ENCODE data around the gene STKLD1.

Gene STKLD1

DNA sequence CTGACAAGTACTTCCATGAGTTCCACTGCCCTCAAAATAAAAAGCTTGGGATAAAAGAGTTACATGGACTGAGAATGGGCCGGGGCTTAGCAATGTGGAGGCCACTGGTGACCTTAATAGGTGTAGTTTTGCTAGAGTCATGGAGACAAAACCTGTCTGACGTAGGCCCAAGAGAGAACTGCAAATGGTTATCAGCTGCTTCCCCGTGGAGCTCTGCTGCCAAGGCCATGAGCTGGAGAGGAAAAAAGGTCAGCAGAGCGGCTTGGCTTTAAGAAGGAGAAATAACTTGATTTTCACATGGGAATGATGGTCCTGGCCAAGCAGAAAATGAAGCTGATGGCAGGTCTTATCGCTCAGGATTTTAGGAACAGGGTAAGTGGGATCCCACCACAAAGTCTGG, 36.5 kb upstream of the STKLD1 start:
- DNase-seq (ENCODE audit: extremely low spot score): no peak
- ChIA-PET POLR2A (interaction anchor here (1.3 to 3.0 kb wide), 5 partner anchors 9 to 173 kb away, joined by 3 to 14 read pairs (median 9); partner anchors contain the start of genes MED22, RPL7A, SURF1 and SURF2), CTCF (no interaction called here)

DNA sequence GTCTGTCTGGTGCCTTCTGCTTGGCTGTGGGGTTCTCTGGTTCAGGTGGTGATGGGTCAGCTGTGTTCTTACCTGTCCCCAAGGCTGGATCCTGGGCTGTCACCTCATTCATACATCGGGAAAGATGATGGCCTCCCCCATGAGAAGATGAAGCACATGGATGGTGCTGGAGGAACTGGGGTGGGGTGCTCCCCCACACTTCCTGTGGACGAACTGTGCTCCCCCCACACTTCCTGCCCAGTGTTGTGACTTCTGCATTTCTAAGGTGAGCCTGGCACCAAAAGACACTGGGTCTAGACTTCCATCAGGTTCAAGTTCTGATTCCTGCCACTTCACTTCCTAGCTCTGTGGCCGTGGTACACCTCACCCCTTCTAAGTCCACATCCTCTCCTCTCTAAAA, 35.9 kb upstream of the STKLD1 start:
- no peak for DNase-seq (ENCODE audit: extremely low spot score)
- CTCF ChIA-PET: no interaction called here
- no peak for TF ChIP-seq BHLHE40 (IDR thresholded peaks at IDR 0.05; ENCODE audit: borderline replicate concordance)
- no peak for TF ChIP-seq NFRKB (IDR thresholded peaks at IDR 0.05)
- TF ChIP-seq LEF1 (IDR thresholded peaks at IDR 0.05; ENCODE audit: borderline replicate concordance): no peak
- TF ChIP-seq TARDBP (IDR thresholded peaks at IDR 0.05): no peak
- no peak for TF ChIP-seq FOXM1 (IDR thresholded peaks at IDR 0.05; ENCODE audit: borderline replicate concordance)
- TF ChIP-seq ARNT (IDR thresholded peaks at IDR 0.05): no peak
- TF ChIP-seq CTBP1 (IDR thresholded peaks at IDR 0.05; ENCODE audit: borderline replicate concordance): no peak
- no peak for TF ChIP-seq SP1 (IDR thresholded peaks at IDR 0.05)
- TF ChIP-seq FOXA1 (IDR thresholded peaks at IDR 0.05): no peak
- no peak for TF ChIP-seq FOXK2 (IDR thresholded peaks at IDR 0.05)
- POLR2A ChIA-PET: interaction anchor here (1.3 to 3.0 kb wide), 5 partner anchors 8 to 173 kb away, joined by 3 to 14 read pairs (median 9); partner anchors contain the start of genes MED22, RPL7A, SURF1 and SURF2

More for the DNA sequence above, 36.5 kb upstream of the STKLD1 start:
- no peak for TF ChIP-seq NFRKB (IDR thresholded peaks at IDR 0.05)
- no peak for TF ChIP-seq ARNT (IDR thresholded peaks at IDR 0.05)
- TF ChIP-seq TARDBP (IDR thresholded peaks at IDR 0.05): no peak
- TF ChIP-seq BHLHE40 (IDR thresholded peaks at IDR 0.05; ENCODE audit: borderline replicate concordance): no peak
- TF ChIP-seq FOXK2 (IDR thresholded peaks at IDR 0.05): no peak
- no peak for TF ChIP-seq ZNF384 (IDR thresholded peaks at IDR 0.05)
- TF ChIP-seq SP1 (IDR thresholded peaks at IDR 0.05): no peak
- no peak for TF ChIP-seq ELF4 (IDR thresholded peaks at IDR 0.05)
- TF ChIP-seq LEF1 (IDR thresholded peaks at IDR 0.05; ENCODE audit: borderline replicate concordance): no peak
- TF ChIP-seq CTBP1 (IDR thresholded peaks at IDR 0.05; ENCODE audit: borderline replicate concordance): no peak
- no peak for TF ChIP-seq L3MBTL2 (conservative IDR thresholded peaks at IDR 0.05)
- TF ChIP-seq, protein P1, sequence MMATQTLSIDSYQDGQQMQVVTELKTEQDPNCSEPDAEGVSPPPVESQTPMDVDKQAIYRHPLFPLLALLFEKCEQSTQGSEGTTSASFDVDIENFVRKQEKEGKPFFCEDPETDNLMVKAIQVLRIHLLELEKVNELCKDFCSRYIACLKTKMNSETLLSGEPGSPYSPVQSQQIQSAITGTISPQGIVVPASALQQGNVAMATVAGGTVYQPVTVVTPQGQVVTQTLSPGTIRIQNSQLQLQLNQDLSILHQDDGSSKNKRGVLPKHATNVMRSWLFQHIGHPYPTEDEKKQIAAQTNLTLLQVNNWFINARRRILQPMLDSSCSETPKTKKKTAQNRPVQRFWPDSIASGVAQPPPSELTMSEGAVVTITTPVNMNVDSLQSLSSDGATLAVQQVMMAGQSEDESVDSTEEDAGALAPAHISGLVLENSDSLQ (IDR thresholded peaks at IDR 0.05): no peak
- no peak for TF ChIP-seq FOXA1 (IDR thresholded peaks at IDR 0.05)
- TF ChIP-seq FOXM1 (IDR thresholded peaks at IDR 0.05; ENCODE audit: borderline replicate concordance): no peak
- TF ChIP-seq HDGF (IDR thresholded peaks at IDR 0.05; ENCODE audit: borderline replicate concordance): no peak
- no peak for TF ChIP-seq SUZ12 (IDR thresholded peaks at IDR 0.05)

DNA sequence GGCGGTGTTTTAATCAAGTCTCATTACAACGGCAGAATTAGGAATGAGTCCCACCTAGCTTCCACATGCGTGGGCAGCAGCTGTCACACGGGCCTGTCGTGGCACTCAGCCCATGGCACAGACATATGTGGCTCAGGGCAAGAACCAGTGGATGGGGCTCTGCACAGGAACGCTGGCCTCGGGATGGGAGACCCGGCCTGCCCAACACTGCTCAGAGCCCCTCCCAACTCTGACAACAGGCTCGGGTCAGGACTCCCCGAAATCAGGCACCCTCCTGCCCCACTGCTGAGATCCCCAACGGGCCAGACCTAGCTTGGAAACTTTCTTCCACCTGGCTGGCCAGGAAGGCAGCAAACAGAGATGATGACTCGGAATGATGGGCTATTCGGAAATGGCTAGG, 35.2 kb upstream of the STKLD1 start:
- TF ChIP-seq TARDBP (IDR thresholded peaks at IDR 0.05) (no peak), ARNT (IDR thresholded peaks at IDR 0.05) (no peak), CTBP1 (IDR thresholded peaks at IDR 0.05; ENCODE audit: borderline replicate concordance) (no peak), LEF1 (IDR thresholded peaks at IDR 0.05; ENCODE audit: borderline replicate concordance) (no peak), FOXM1 (IDR thresholded peaks at IDR 0.05; ENCODE audit: borderline replicate concordance) (no peak), L3MBTL2 (conservative IDR thresholded peaks at IDR 0.05) (no peak), FOXK2 (IDR thresholded peaks at IDR 0.05) (no peak), SP1 (IDR thresholded peaks at IDR 0.05) (no peak), SUZ12 (IDR thresholded peaks at IDR 0.05) (no peak), BHLHE40 (IDR thresholded peaks at IDR 0.05; ENCODE audit: borderline replicate concordance) (no peak), NFRKB (IDR thresholded peaks at IDR 0.05) (no peak), ZNF384 (IDR thresholded peaks at IDR 0.05) (no peak), FOXA1 (IDR thresholded peaks at IDR 0.05) (no peak), HDGF (IDR thresholded peaks at IDR 0.05; ENCODE audit: borderline replicate concordance) (no peak), ELF4 (IDR thresholded peaks at IDR 0.05) (no peak)
- TF ChIP-seq, protein P1 (IDR thresholded peaks at IDR 0.05): no peak
- no peak for DNase-seq (ENCODE audit: extremely low spot score)
- ChIA-PET CTCF (interaction anchor here (0.7 kb wide), 1 partner anchor 1284 kb away, joined by 4 read pairs; no protein-coding TSS in a partner anchor), POLR2A (interaction anchor here (3.0 kb wide), 1 partner anchor 15 kb away, joined by 12 read pairs; the partner anchor contains the start of genes SURF1 and SURF2)

DNA sequence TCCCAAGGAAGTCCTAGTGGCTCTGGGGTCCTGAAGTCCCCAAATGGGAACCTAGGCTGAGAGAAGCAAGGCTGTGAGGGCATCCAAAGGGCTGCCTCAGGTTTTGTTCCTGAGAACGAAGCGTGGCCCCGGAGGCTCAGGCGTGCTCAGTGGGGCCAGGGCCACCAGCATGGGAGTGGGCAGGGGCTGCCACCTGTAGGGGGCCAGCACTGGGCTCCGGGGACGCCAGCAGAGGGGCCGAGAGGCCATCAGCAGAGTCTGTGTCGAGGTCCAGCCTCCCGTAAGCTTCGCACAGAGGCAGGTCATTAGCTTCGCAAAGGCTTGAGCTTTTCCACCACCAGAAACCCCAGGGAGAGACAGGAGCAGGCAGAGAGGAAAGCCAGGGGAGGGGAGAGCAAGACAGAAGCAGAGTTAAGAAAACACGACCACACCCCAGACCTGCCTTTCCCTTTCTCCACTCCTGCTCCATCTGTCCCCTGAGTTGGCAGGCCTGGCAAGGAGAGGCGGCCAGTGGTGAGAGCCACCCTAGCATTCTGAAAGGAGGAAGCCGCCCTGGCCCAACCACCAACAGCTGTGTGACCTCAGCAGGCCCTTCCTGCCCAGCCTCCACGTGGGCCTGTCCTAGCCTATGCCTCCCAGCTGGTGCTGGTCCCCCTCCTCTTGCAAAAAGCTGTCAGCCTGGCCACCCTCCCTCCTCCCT, 34.6 kb upstream of the STKLD1 start:
- ChIA-PET POLR2A (interaction anchor here (1.2 to 3.0 kb wide), 2 partner anchors 9 to 15 kb away, joined by 4 to 12 read pairs; partner anchors contain the start of genes SURF1 and SURF2), CTCF (interaction anchor here (0.6 to 1.0 kb wide), 6 partner anchors 10 to 1283 kb away, joined by 3 to 4 read pairs (median 3); no protein-coding TSS in a partner anchor)
- DNase-seq (ENCODE audit: extremely low spot score): no peak
- TF ChIP-seq BHLHE40 (IDR thresholded peaks at IDR 0.05; ENCODE audit: borderline replicate concordance): no peak

DNA sequence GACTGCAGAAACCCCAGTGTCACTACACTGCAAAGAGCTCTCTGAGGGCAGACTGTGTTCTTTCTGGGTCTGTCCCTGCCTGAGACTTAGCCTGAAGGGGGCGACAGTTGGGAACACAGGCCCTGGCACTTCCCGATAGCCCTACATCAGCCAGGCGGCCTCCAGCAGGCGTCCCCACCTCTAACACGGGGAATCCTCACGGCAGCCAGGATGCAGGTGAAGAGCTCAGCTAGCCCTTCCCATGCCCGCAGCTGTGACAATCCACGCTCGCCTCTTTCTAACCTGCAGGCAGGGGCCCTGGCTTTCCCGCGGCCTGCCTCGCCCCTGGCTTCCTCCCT, 34.1 kb upstream of the STKLD1 start:
- ChIA-PET POLR2A (interaction anchor here (1.1 to 3.0 kb wide), 3 partner anchors 8 to 14 kb away, joined by 4 to 12 read pairs (median 4); partner anchors contain the start of genes SURF1 and SURF2), CTCF (interaction anchor here (0.6 to 1.0 kb wide), 5 partner anchors 9 to 198 kb away, joined by 3 to 4 read pairs (median 3); no protein-coding TSS in a partner anchor)
- TF ChIP-seq SUZ12 (IDR thresholded peaks at IDR 0.05): no peak
- TF ChIP-seq FOXA1 (IDR thresholded peaks at IDR 0.05): no peak
- no peak for TF ChIP-seq ELF4 (IDR thresholded peaks at IDR 0.05)
- no peak for TF ChIP-seq SP1 (IDR thresholded peaks at IDR 0.05)
- TF ChIP-seq FOXM1 (IDR thresholded peaks at IDR 0.05; ENCODE audit: borderline replicate concordance): no peak
- DNase-seq (ENCODE audit: extremely low spot score): peak; percentile 31

DNA sequence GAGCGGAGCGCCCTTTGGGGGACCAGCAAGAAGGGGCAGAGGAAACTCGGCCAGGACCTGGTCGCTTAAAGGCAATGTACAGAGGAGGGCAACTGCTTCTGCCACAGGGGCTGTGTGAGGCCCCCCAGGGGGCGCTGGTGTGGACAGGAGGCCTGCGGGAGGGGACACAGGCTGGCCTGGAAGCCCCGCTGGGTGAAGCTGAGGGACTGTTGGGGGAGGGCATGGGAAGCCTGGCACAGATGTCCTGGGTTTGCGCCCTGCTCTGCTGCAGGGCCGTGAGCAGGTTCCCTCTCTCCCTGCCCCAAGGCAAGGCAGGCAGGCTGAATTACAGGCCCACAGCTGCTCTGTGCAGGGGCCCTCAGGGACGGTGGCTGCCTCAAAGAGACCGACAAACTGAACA, 33.6 kb upstream of the STKLD1 start:
- TF ChIP-seq, protein P1 (IDR thresholded peaks at IDR 0.05): no peak
- TF ChIP-seq SUZ12 (IDR thresholded peaks at IDR 0.05) (no peak), LEF1 (IDR thresholded peaks at IDR 0.05; ENCODE audit: borderline replicate concordance) (no peak), L3MBTL2 (conservative IDR thresholded peaks at IDR 0.05) (no peak), SP1 (IDR thresholded peaks at IDR 0.05) (no peak), HDGF (IDR thresholded peaks at IDR 0.05; ENCODE audit: borderline replicate concordance) (no peak), ELF4 (IDR thresholded peaks at IDR 0.05) (no peak), BHLHE40 (IDR thresholded peaks at IDR 0.05; ENCODE audit: borderline replicate concordance) (no peak), FOXA1 (IDR thresholded peaks at IDR 0.05) (no peak), CTBP1 (IDR thresholded peaks at IDR 0.05; ENCODE audit: borderline replicate concordance) (no peak), FOXK2 (IDR thresholded peaks at IDR 0.05) (no peak), ZNF384 (IDR thresholded peaks at IDR 0.05) (no peak), ARNT (IDR thresholded peaks at IDR 0.05) (no peak)
- ChIA-PET CTCF (interaction anchor here (0.6 kb wide), 2 partner anchors 149 to 199 kb away, joined by 3 read pairs; no protein-coding TSS in a partner anchor), POLR2A (interaction anchor here (1.1 to 1.2 kb wide), 2 partner anchors 8 to 13 kb away, joined by 4 read pairs; partner anchors contain the start of gene SURF1)
- no peak for DNase-seq (ENCODE audit: extremely low spot score)
